Choroid plexus epithelial cell (primary cell): ENCODE data around the gene TEKTIP1.

Experiments used
- DNase-seq: peaks from one replicate; pipeline ENCODE4 v3.0.0-alpha.2; 2010; ENCODE audit warnings: low read depth
- H3K4me3 ChIP-seq: 2 replicates; pipeline ENCODE4 v1.5.1; 2011; ENCODE audit warnings: low read depth, mild to moderate bottlenecking, control low read depth, low read length, moderate library complexity
- CTCF ChIP-seq: conservative IDR thresholded peaks from 2 replicates; pipeline ENCODE4 v1.5.1; 2011; ENCODE audit warnings: low read depth, mild to moderate bottlenecking, control low read depth, inconsistent platforms, low read length, moderate library complexity

TEKTIP1 gene

DNA sequence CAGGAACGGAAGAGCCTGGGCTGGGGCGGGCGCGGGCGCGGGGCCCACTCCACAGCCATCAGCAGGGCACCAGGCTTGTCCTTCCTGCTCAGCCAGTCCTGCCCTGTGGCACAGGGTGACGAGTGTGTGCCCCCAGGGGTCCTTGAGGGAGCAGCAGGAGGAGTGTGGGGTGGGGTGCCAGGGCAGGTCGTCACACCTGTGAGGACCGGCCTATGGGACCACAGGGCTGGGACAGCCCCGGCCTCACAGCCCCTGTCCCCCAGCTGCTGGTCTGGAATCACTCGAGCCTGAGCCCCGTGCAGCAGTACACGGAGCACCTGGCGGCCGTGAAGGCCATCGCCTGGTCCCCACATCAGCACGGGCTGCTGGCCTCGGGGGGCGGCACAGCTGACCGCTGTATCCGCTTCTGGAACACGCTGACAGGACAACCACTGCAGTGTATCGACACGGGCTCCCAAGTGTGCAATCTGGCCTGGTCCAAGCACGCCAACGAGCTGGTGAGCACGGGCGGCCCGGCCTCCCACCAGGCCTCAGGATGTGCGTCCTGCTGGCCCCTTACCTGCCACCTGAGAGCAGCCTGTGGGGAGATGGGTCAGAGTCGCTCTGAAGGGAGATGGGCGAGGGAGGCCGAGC lies 6.7 kb upstream of the TEKTIP1 start:
- no peak for DNase-seq
- TF ChIP-seq CTCF, result no peak
- no peak overlapping the region for H3K4me3 ChIP-seq

- TF ChIP-seq CTCF, result no peak
- no peak overlapping the region for H3K4me3 ChIP-seq
- DNase-seq, result no peak
Observed at GRCh38 chr19:3533033-3533432, 5.9 kb upstream of the TEKTIP1 start.

DNA sequence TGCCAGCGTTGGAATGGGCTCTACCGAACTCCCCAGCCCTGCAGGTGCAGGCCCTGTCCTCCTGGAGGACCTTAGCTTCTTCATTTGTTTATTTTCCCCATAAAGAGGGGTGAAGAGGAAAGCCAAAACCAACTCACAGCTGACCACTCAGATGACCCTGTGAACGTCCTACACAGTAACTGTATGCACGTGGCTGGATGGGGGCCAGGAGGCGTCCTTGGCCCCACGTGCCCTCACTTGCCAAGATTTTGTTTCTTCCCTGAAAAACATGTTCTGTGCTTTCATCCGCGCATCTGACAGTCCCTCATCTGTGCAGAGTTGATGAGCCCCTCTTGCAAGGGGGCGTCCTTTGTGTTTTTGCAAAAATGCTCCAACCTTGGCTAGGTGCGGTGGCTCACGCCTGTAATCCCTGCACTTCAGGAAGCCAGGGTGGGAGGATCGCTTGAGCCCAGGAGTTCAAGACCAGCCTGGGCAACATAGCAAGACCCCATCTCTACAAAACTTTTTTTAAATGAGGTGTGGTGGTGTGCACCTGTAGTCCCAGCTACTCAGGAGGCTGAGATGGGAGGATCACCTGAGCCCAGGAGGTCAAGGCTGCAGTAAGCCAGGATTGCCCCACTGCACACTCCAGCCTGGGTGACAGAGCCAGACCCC lies 5.3 kb upstream of the TEKTIP1 start:
- no peak for DNase-seq
- H3K4me3 ChIP-seq, result no peak overlapping the region
- no peak for TF ChIP-seq CTCF

GRCh38 chr19:3534375-3535234 lies 4.4 kb upstream of the TEKTIP1 start:
- TF ChIP-seq CTCF, result no peak

GRCh38 chr19:3535235-3535535 lies 3.8 kb upstream of the TEKTIP1 start:
- DNase-seq, result no peak
- TF ChIP-seq CTCF, result no peak
- H3K4me3 ChIP-seq, result no peak overlapping the region

More at GRCh38 chr19:3534375-3535234, 4.4 kb upstream of the TEKTIP1 start:
- DNase-seq, result no peak
- no peak overlapping the region for H3K4me3 ChIP-seq

DNA sequence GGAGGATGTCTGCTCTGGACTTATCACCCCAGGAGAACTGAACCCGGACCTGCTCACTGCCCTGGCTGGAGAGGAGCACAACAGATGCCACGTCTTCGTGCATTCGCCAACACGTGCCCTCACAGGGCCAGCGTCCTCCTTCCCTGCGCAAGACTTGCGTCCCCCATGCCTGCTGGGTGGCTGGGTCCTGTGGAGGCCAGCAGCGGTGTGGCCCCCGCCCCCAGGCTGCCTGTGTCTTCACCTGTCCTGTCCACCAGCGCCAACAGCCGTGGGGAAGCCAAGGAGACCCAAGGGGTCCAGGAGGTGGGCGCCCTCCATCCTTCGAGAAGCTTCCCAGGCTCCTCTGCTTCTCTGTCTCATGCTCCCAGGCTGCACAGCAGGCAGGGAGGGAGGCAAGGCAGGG lies 3.4 kb upstream of the TEKTIP1 start:
- H3K4me3 ChIP-seq, result no peak overlapping the region

More for the DNA sequence above, 3.4 kb upstream of the TEKTIP1 start:
- DNase-seq, result no peak
- TF ChIP-seq CTCF, result no peak
